T-helper 2 cell treated with Interferon-gamma antibody and Interleukin-4, amounts not matched to agents 5 μg/mL and 100 μg/mL, for 36 hours (primary cell): Measurements from ENCODE around the gene ISLR2.
"Not testable (repeated sequence)": the region's sequence is repeated elsewhere in the genome, so short reads cannot be mapped to it uniquely, and the experiment has no call there.

ENCODE experiments used
- DNase-seq: peaks from one replicate; pipeline ENCODE4 v3.0.0; 2021; ENCODE audit warnings: low spot score
- H3K27ac Mint-ChIP-seq: one replicate; pipeline ENCODE4 v1.8.0; 2021; ENCODE audit warnings: mild to moderate bottlenecking, mixed read lengths
- H3K27me3 Mint-ChIP-seq: one replicate; pipeline ENCODE4 v1.8.0; 2021; ENCODE audit warnings: low read depth, mixed read lengths
- H3K36me3 Mint-ChIP-seq: one replicate; pipeline ENCODE4 v1.8.0; 2021; ENCODE audit warnings: low read depth, mixed read lengths
- H3K4me1 Mint-ChIP-seq: one replicate; pipeline ENCODE4 v1.8.0; 2021; ENCODE audit warnings: low read depth, mixed read lengths
- H3K4me3 Mint-ChIP-seq: one replicate; pipeline ENCODE4 v1.8.0; 2022; ENCODE audit warnings: mild to moderate bottlenecking, moderate library complexity, mixed read lengths
- H3K9me3 Mint-ChIP-seq: one replicate; pipeline ENCODE4 v1.8.0; 2021; ENCODE audit warnings: mixed read lengths

The ISLR2 gene

GRCh38 chr15:74158855-74159650, 28.7 kb downstream of the ISLR2 start:
- H3K4me3 Mint-ChIP-seq, result no peak overlapping the region
- H3K36me3 Mint-ChIP-seq, result no peaks in the 10 kb centered on the region
- peaks cover 18% of the 10 kb centered on the region for H3K4me1 Mint-ChIP-seq
- H3K27ac Mint-ChIP-seq, result no peak overlapping the region
- H3K27me3 Mint-ChIP-seq, result peaks cover 27% of the 10 kb centered on the region
- DNase-seq, result no peak
- H3K9me3 Mint-ChIP-seq, result no peaks in the 10 kb centered on the region

GRCh38 chr15:74159773-74160172, 29.4 kb downstream of the ISLR2 start:
- no peak for DNase-seq
- H3K27ac Mint-ChIP-seq, result no peak overlapping the region
- peaks cover 18% of the 10 kb centered on the region for H3K4me1 Mint-ChIP-seq
- no peaks in the 10 kb centered on the region for H3K36me3 Mint-ChIP-seq
- no peaks in the 10 kb centered on the region for H3K9me3 Mint-ChIP-seq
- no peak overlapping the region for H3K4me3 Mint-ChIP-seq
- peaks cover 27% of the 10 kb centered on the region for H3K27me3 Mint-ChIP-seq

- Mint-ChIP-seq H3K27me3 (peaks cover 27% of the 10 kb centered on the region), H3K4me1 (peaks cover 18% of the 10 kb centered on the region)
- DNase-seq, H3K4me3 Mint-ChIP-seq, H3K27ac Mint-ChIP-seq, H3K9me3 Mint-ChIP-seq, H3K36me3 Mint-ChIP-seq: not testable (repeated sequence)
These were observed 30.0 kb downstream of the ISLR2 start for GRCh38 chr15:74160390-74160789.

- H3K4me3 Mint-ChIP-seq, DNase-seq, H3K9me3 Mint-ChIP-seq, H3K27ac Mint-ChIP-seq, H3K36me3 Mint-ChIP-seq: not testable (repeated sequence)
- H3K27me3 Mint-ChIP-seq, result peaks cover 17% of the 10 kb centered on the region
- peaks cover 14% of the 10 kb centered on the region for H3K4me1 Mint-ChIP-seq
These were observed 31.8 kb downstream of the ISLR2 start for GRCh38 chr15:74162195-74162536.

- H3K4me3 Mint-ChIP-seq, result no peak overlapping the region
- no peak for DNase-seq
- H3K36me3 Mint-ChIP-seq, result no peaks in the 10 kb centered on the region
- H3K4me1 Mint-ChIP-seq, result peaks cover under 1% of the 10 kb centered on the region
- H3K27me3 Mint-ChIP-seq, result peaks cover 11% of the 10 kb centered on the region
- no peaks in the 10 kb centered on the region for H3K9me3 Mint-ChIP-seq
- H3K27ac Mint-ChIP-seq, result no peak overlapping the region
These were observed 35.1 kb downstream of the ISLR2 start for GRCh38 chr15:74165461-74165860.

- Mint-ChIP-seq H3K27ac (no peak overlapping the region), H3K4me3 (no peak overlapping the region), H3K36me3 (no peaks in the 10 kb centered on the region), H3K27me3 (peaks cover 11% of the 10 kb centered on the region), H3K9me3 (no peaks in the 10 kb centered on the region), H3K4me1 (no peaks in the 10 kb centered on the region)
- no peak for DNase-seq
These were observed 37.5 kb downstream of the ISLR2 start for GRCh38 chr15:74167891-74168331.

- Mint-ChIP-seq H3K4me1 (no peaks in the 10 kb centered on the region), H3K27ac (no peak overlapping the region), H3K27me3 (peaks cover 11% of the 10 kb centered on the region), H3K4me3 (no peak overlapping the region), H3K36me3 (no peaks in the 10 kb centered on the region), H3K9me3 (no peaks in the 10 kb centered on the region)
- no peak for DNase-seq
These were observed 38.3 kb downstream of the ISLR2 start for GRCh38 chr15:74168711-74169126.

GRCh38 chr15:74170071-74170844, 39.9 kb downstream of the ISLR2 start:
- no peak overlapping the region for H3K4me3 Mint-ChIP-seq
- no peak overlapping the region for H3K27ac Mint-ChIP-seq
- no peak for DNase-seq
- no peaks in the 10 kb centered on the region for H3K4me1 Mint-ChIP-seq
- no peaks in the 10 kb centered on the region for H3K9me3 Mint-ChIP-seq
- H3K27me3 Mint-ChIP-seq, result peaks cover 8% of the 10 kb centered on the region
- no peaks in the 10 kb centered on the region for H3K36me3 Mint-ChIP-seq

- no peak for DNase-seq
- Mint-ChIP-seq H3K4me3 (no peak overlapping the region), H3K9me3 (no peaks in the 10 kb centered on the region), H3K27me3 (peaks cover 2% of the 10 kb centered on the region), H3K27ac (no peak overlapping the region), H3K4me1 (no peaks in the 10 kb centered on the region), H3K36me3 (no peaks in the 10 kb centered on the region)
These were observed 40.6 kb downstream of the ISLR2 start for GRCh38 chr15:74170875-74171578.

- Mint-ChIP-seq H3K9me3 (no peaks in the 10 kb centered on the region), H3K36me3 (no peaks in the 10 kb centered on the region), H3K27ac (no peak overlapping the region), H3K4me3 (no peak overlapping the region), H3K27me3 (peaks cover 2% of the 10 kb centered on the region), H3K4me1 (no peaks in the 10 kb centered on the region)
- no peak for DNase-seq
These were observed 41.7 kb downstream of the ISLR2 start for GRCh38 chr15:74171965-74172541.

GRCh38 chr15:74172701-74173379, 42.5 kb downstream of the ISLR2 start:
- Mint-ChIP-seq H3K4me3 (no peak overlapping the region), H3K4me1 (no peaks in the 10 kb centered on the region), H3K27me3 (peaks cover 2% of the 10 kb centered on the region), H3K27ac (no peak overlapping the region), H3K9me3 (no peaks in the 10 kb centered on the region), H3K36me3 (no peaks in the 10 kb centered on the region)
- no peak for DNase-seq

- no peak within 1 kb of the TSS for H3K4me3 Mint-ChIP-seq
- H3K9me3 Mint-ChIP-seq, result no peaks in the 10 kb centered on the region
These were observed 43.2 kb downstream of the ISLR2 start, which contains the start of gene ISLR for GRCh38 chr15:74173380-74174218. ISLR (plus strand) TSS chr15:74173710; CDS start chr15:74174859, 1,149 bp downstream.

More at GRCh38 chr15:74173380-74174218, 43.2 kb downstream of the ISLR2 start, which contains the start of gene ISLR:
- Mint-ChIP-seq H3K27ac (no peak within 1 kb of the TSS), H3K4me1 (no peaks in the 10 kb centered on the region), H3K36me3 (no peaks in the 10 kb centered on the region), H3K27me3 (peaks cover 2% of the 10 kb centered on the region)
- DNase-seq, result no peak
